Esophagus squamous epithelium (tissue), 5 donors: ENCODE results near the gene FGFBP2. TPM values are rescaled to one million over a fixed set of nuclear protein-coding genes. Genes with fewer than 3 reads are reported as not detected.

Experiments
- DNase-seq: peaks from one replicate; lab custom pipeline; 2025; lab: John Stamatoyannopoulos, UW
- H3K27ac ChIP-seq, 4 donors: fragments of 200-600 bp; sonication (generic); one replicate each; pipeline ENCODE4 v1.5.1; 2016 to 2019; ENCODE audit warnings: mild to moderate bottlenecking in 1 of 4
- H3K27me3 ChIP-seq, 4 donors: fragments of 200-600 bp; sonication (generic); 1 replicate in 3 of 4; 2 replicates in 1 of 4; pipeline versions ENCODE4 v1.5.1 to v1.6.0; 2017 to 2021; ENCODE audit warnings: antibody characterized with exemption in 1 of 4
- H3K36me3 ChIP-seq, 3 donors: fragments of 200-600 bp; sonication (generic); one replicate each; pipeline ENCODE4 v1.5.1; 2016 to 2019
- H3K4me1 ChIP-seq, 3 donors: fragments of 200-600 bp; sonication (generic); one replicate each; pipeline ENCODE4 v1.5.1; 2017 to 2019
- H3K4me3 ChIP-seq, 4 donors: fragments of 200-600 bp; sonication (generic); 1 replicate in 3 of 4; 2 replicates in 1 of 4; pipeline ENCODE4 v1.5.1; 2016 to 2019; ENCODE audit warnings: mild to moderate bottlenecking in 2 of 4, moderate library complexity in 1 of 4
- H3K9me3 ChIP-seq, 3 donors: fragments of 200-600 bp; sonication (generic); one replicate each; pipeline ENCODE4 v1.5.1; 2016 to 2019
- POLR2A ChIP-seq, 4 donors: fragments of 450-650 bp; IDR thresholded peaks; one replicate each; pipeline ENCODE4 v1.6.1; 2017; ENCODE audit warnings: antibody characterized with exemption in 4 of 4, mild to moderate bottlenecking in 4 of 4, moderate library complexity in 3 of 4
- WGBS, 2 donors: methylation state at CpG; one replicate each; pipeline ENCODE4 v1.1.5; 2018; 5-methylcytosine and 5-hydroxymethylcytosine counted together
- intact Hi-C: fragments of 100-400 bp; cut with DNase I; formaldehyde crosslinking; loops from one replicate; pipeline ENCODE4 v1.15.0; 2022
- total RNA-seq, 4 donors: library from RNA; depleted of rRNA; stranded (reverse); fragments of >200 nt; gene quantifications; one replicate each; pipeline ENCODE4 v1.1.0, GENCODE V29; 2016
- TF ChIP-seq, protein P1 (sequence below), 6 experiments: fragments of 450-650 bp in 4 of 6; fragments of 200-600 bp in 2 of 6; sonication (generic) in 2 of 6; IDR thresholded peaks; one replicate each; pipeline ENCODE4 v1.5.1; 2016 to 2019; ENCODE audit warnings: antibody characterized with exemption in 6 of 6, mild to moderate bottlenecking in 4 of 6, moderate library complexity in 4 of 6
- donor health status: DM: yes; HTN: yes; CAD: no.

The FGFBP2 gene, protein sequence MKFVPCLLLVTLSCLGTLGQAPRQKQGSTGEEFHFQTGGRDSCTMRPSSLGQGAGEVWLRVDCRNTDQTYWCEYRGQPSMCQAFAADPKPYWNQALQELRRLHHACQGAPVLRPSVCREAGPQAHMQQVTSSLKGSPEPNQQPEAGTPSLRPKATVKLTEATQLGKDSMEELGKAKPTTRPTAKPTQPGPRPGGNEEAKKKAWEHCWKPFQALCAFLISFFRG
- not detected for total RNA-seq

DNA sequence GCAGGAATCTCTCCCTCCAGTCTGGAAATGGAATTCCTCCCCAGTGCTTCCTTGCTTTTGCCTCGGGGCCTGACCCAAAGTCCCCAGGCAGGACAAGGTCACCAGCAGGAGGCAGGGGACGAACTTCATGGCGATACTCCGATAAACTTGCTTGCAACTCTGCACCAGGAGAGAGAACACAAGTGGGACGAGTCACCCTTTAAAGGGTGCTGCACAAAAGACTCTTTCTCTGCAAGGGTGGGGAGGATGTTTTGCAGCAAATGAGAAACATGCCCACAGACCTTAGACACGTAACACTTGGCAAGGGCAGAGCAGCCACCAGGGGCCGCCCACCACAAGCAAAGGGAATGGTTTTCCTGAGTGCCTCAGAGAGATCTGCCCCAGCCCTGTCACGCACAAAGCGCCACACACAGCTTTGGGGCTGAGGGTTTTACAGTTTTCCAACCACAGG lies at the start of gene FGFBP2:
TSS of gene FGFBP2 (minus strand) at position 175 of the 451 bp plus-strand sequence. CDS start at position 129, 46 bp downstream.
- DNase-seq, result no peak
- H3K4me1 ChIP-seq, result no peaks in the 10 kb centered on the region
- intact Hi-C loops, result no loop called here
- H3K27me3 ChIP-seq, result no peaks in the 10 kb centered on the region
- H3K4me3 ChIP-seq, result no peak within 1 kb of the TSS
- H3K36me3 ChIP-seq, result no peaks in the 10 kb centered on the region
- no peak within 1 kb of the TSS for H3K27ac ChIP-seq
- no peaks in the 10 kb centered on the region for H3K9me3 ChIP-seq
- no peak for TF ChIP-seq POLR2A (IDR thresholded peaks at IDR 0.05)
- TF ChIP-seq, protein P1, sequence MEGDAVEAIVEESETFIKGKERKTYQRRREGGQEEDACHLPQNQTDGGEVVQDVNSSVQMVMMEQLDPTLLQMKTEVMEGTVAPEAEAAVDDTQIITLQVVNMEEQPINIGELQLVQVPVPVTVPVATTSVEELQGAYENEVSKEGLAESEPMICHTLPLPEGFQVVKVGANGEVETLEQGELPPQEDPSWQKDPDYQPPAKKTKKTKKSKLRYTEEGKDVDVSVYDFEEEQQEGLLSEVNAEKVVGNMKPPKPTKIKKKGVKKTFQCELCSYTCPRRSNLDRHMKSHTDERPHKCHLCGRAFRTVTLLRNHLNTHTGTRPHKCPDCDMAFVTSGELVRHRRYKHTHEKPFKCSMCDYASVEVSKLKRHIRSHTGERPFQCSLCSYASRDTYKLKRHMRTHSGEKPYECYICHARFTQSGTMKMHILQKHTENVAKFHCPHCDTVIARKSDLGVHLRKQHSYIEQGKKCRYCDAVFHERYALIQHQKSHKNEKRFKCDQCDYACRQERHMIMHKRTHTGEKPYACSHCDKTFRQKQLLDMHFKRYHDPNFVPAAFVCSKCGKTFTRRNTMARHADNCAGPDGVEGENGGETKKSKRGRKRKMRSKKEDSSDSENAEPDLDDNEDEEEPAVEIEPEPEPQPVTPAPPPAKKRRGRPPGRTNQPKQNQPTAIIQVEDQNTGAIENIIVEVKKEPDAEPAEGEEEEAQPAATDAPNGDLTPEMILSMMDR (IDR thresholded peaks at IDR 0.05), result peak in 3 of 6 experiments; percentile 3 to 35 (median 30)
- WGBS, 2 donors, result 40 to 46% methylated on average over 8 to 9 of the region's 9 CpGs

DNA sequence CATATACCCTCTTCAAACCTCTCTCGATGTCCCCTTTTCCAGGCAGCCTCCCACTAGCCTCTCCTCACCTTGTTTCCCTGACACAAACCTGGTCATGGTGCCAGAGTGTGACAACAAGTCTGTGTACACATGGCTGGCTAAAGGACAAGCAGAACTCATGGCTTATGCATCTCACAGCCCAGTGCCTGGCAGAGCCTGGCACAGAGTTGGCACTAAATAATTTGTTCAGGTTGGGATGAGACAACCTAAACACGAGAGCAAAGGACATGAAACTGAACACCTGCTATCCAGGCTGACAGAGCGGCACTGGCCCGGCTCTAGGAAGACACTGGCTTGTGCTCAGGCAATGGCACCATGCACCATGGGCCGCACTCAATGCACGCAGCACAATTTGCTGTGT lies 48.2 kb upstream of the FGFBP2 start:
- WGBS, 2 donors, result 55 to 82% methylated on average over 5 to 6 of the region's 6 CpGs

DNA sequence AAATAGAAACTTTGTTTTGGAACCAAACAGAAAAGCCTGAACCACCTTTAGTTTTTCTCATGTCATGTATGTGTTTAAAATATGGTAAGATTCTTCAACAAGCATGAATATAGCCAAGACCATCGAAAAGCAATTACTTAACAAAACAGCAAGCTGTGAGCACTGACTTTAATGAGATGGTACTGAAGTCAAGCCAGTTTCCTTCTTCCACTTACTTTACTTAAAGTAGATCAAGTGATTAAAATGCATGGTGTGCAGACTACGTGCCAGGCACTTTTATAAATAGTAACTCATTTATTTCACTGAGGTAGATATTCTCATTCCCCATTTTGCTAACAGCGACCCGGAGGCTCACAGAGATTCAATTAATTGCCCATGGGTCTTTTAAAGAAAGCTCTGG lies 46.2 kb upstream of the FGFBP2 start:
- Histone ChIP-seq H3K4me1 (no peaks in the 10 kb centered on the region), H3K36me3 (no peaks in the 10 kb centered on the region), H3K27ac (no peak overlapping the region), H3K27me3 (peaks cover 0 to 7% (median 0%) of the 10 kb centered on the region in 4 donors), H3K9me3 (no peaks in the 10 kb centered on the region), H3K4me3 (no peak overlapping the region)
- intact Hi-C loops, result no loop called here
- no peak for DNase-seq
- 68 to 79% methylated on average over 4 of the region's 4 CpGs for whole genome bisulfite sequencing, 2 donors
- TF ChIP-seq, protein P1 (IDR thresholded peaks at IDR 0.05), result no peak
- TF ChIP-seq POLR2A (IDR thresholded peaks at IDR 0.05), result no peak

More for the DNA sequence above, 48.2 kb upstream of the FGFBP2 start:
- intact Hi-C loops, result no loop called here
- DNase-seq, result no peak
- Histone ChIP-seq H3K27me3 (peaks cover 0 to 7% (median 0%) of the 10 kb centered on the region in 4 donors), H3K4me3 (no peak overlapping the region), H3K27ac (no peak overlapping the region), H3K4me1 (no peaks in the 10 kb centered on the region), H3K36me3 (no peaks in the 10 kb centered on the region), H3K9me3 (no peaks in the 10 kb centered on the region)
- no peak for TF ChIP-seq POLR2A (IDR thresholded peaks at IDR 0.05)
- TF ChIP-seq, protein P1 (IDR thresholded peaks at IDR 0.05), result no peak

DNA sequence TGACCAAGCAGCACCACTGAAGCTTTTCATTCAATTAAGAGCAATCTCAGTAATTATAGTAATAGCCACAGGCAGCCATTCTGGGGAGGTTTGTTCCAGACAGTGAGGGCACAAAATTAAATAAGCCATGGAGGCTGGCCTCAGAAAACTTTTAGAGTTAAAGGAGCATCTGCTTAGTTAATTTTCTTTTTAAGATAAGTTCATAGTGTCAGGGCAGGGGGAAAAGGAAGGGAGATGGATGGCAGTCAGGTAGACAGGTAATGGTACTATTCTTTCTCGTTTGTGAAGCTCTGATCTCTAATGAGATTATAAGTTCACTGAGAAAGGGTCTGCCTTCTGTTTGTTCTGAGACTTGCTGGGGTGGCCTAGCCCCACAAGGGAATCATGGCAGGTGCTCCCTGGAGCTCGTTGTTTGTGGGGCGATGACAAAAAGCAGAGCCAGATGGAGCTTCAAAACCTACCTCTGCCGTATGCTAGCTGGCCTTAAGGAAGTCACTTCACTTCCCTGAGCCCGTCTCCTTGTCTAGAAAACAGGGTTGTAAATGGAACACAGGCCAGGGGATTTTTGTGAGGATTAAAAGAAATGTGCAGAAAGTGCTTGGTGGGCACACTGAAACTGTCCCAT lies 44.6 kb upstream of the FGFBP2 start:
- Histone ChIP-seq H3K36me3 (no peaks in the 10 kb centered on the region), H3K4me3 (no peak overlapping the region), H3K9me3 (no peaks in the 10 kb centered on the region), H3K4me1 (no peaks in the 10 kb centered on the region), H3K27ac (no peak overlapping the region), H3K27me3 (peaks cover 0 to 8% (median 0%) of the 10 kb centered on the region in 4 donors)
- intact Hi-C loops, result no loop called here
- TF ChIP-seq, protein P1 (IDR thresholded peaks at IDR 0.05), result no peak
- no peak for TF ChIP-seq POLR2A (IDR thresholded peaks at IDR 0.05)
- no peak for DNase-seq
- WGBS, 2 donors, result 66 to 67% methylated on average over 5 of the region's 5 CpGs

DNA sequence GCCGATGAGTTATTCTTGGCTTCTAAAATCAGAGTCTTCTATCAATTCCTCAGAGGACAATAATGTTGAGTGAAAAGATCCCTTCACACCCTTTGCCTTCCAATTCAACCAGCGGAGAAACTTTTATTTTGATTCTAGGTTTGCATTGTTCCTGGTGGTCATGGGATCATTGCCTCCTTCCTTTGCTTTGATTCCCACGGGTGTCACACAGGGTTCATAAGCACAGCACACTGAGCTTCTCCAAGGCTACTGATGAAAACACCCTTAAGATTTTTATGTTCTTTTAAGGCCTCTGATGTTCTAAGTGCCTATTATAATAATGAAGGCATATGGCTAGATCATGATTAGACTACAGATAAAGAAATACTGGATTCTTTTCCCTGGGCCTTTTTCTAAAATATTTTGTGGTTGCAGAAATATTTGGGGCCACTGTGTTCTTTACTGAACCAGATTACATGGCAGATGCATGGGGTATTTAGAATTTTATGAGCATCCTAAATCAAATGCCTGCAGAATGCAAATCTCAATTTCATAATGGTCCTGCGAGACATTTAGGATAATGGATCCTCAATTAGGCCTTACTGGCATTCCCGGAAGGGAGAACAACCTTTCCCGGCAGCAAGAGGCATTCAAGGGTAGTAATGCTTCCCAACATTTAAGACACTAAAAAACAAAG lies 43.9 kb upstream of the FGFBP2 start:
- Histone ChIP-seq H3K27me3 (peaks cover 0 to 14% (median 0%) of the 10 kb centered on the region in 4 donors), H3K27ac (no peak overlapping the region), H3K4me1 (no peaks in the 10 kb centered on the region), H3K4me3 (no peak overlapping the region), H3K9me3 (no peaks in the 10 kb centered on the region), H3K36me3 (no peaks in the 10 kb centered on the region)
- WGBS, 2 donors, result 83 to 84% methylated on average over 5 to 6 of the region's 6 CpGs
- no peak for DNase-seq
- intact Hi-C loops, result no loop called here
- TF ChIP-seq POLR2A (IDR thresholded peaks at IDR 0.05), result no peak
- TF ChIP-seq, protein P1 (IDR thresholded peaks at IDR 0.05), result no peak
